GM19372 (cell line): ENCODE measurements around the gene IMMP1L.
"Not testable (repeated sequence)": the region's sequence is repeated elsewhere in the genome, so short reads cannot be mapped to it uniquely, and the experiment has no call there.

Experiments used
- ATAC-seq: cut with Tn5 transposase; IDR thresholded peaks from one replicate; pipeline ENCODE4 v1.9.1; 2021; ENCODE audit warnings: mild to moderate bottlenecking, low read depth, moderate library complexity; ENCODE audit not compliant: unreplicated experiment

IMMP1L gene, protein sequence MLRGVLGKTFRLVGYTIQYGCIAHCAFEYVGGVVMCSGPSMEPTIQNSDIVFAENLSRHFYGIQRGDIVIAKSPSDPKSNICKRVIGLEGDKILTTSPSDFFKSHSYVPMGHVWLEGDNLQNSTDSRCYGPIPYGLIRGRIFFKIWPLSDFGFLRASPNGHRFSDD

DNA sequence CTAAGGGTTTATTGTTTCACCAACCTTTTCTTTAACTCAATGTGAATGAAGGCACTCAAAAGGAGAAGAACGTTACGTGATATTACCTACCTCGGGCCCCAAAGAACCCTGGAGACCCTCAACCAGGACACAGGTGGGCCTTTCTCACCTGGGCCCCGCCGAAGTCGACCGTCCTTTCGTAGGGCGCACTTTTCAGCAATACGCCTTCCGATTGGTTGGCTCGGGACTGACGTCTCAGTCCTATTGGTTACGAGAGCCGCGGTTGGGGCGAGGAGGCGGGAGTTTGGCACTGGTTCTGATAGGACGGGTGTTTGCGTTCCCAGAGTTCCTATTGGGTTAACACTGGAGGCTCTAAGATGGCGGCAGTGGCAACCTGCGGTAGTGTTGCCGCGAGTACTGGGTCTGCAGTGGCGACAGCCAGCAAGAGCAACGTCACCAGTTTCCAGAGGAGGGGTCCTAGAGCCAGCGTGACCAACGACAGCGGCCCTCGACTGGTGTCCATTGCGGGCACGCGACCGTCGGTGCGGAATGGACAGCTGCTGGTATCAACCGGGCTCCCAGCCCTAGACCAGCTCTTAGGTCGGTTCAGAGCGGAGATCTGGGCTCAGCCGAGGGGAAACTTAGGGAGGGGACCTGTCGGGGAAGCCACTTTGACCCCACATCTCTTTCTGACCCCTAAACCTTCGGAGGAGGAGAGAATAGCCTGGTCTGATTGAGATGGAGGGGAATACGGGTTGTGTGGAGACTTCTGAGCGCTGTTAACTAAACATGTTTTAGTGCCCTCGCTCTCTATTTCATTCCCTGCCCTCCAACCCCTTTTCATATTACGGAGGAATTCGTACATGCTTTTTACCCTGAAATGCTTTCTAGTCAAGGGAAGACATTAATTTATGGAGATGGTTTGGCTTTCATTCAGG is at the start of gene IMMP1L, which contains the start of gene ELP4:
TSS of gene IMMP1L (minus strand) at position 194 of the 917 bp plus-strand sequence. CDS start 46,346 bp downstream, outside the sequence.
TSS of gene ELP4 (plus strand) at position 339 of the 917 bp plus-strand sequence. CDS start at position 357, 18 bp downstream.
- peak; percentile 99 for ATAC-seq

DNA sequence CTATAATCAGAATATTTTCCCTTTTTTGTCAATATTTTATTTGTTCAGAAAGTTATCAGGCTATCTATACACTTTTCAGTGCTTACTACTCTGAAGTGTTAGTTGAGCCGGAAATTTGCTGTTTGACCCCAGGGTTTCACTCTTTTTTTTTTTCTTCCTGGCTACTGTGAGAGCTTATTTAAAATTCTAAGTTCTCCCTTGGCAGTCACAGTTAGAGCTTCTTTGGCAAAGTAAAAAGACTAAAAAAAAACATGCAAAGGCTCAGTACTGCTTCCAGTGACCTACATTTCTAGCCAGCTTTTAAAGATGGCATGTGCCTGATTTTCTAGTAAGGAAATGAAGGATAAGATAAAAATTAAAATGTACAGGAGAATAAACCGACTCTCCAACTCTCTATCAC is 48.6 kb upstream of the IMMP1L start:
- ATAC-seq = no peak

DNA sequence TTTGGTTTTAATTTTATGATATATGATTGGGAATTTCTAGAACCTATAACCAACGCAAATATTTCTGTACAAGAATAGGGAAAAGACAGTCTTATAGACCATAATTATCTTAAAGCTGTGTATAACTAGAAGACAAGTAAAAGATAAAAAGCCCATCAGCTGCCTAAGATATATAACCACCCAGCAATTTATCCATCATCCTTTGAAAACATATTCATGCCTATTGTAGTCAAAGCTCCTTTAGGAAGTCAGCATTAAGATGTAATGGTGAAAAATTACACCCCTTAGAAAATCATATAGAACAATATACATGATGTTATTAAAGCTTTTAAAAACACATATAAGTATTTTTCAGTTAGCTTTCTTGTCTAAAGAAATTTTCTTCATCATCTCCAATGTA is 46.5 kb upstream of the IMMP1L start:
- no peak for ATAC-seq

DNA sequence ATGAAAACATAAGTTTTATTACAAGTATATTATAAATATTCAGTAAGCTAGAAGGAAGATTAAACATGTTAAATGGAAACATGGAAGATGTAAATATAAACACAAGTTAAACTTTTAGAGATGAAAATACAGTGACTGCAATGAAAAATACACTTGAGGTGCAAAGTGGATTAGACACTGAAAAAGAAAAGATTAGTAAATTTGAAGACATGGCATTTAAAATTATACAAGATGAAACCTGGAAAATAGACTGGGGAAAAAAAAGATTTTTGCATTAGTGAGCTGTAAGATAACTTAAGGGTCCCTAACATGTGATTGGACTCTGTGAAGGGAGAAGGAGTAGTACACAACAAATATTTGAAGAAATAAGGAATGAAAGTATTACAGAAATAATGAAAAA is 33.4 kb upstream of the IMMP1L start:
- ATAC-seq = no peak

DNA sequence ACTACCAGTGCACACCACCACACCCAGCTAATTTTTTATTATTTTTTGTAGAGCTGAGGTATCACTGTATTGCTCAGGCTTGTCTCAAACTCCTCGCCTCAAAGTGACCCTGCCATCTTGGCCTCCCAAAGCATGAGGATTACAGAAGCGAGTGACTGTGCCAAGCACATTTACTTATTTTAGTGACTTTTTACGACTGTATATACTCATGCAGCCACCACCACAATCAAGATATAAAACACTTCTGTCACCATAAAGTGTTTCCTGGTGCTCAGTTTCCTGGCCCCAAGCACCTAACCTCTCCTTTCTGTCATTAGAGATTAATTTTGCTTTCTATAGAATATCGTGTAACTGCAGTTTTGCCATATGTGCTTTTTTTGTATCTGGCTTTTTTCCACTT is 26.1 kb upstream of the IMMP1L start:
- ATAC-seq = no peak

DNA sequence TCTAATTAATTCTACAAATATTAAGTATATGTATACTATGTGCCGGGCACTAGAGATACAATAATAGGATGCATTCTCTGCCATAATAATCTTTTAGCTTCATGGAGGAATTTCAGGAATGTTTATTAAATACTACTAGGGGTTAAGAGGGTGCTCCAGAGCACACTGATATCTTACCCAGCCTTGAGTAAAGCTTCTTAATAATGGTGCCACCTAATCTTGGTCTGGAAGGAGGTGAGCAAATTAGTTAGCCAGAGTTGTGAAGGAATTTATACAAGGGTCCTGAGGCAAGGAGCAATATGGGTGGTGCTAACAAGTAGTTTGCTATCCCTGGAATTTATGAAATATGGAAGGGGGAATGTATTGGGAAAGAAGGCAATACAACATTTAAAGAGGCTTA is 21.9 kb upstream of the IMMP1L start:
- ATAC-seq = no peak

DNA sequence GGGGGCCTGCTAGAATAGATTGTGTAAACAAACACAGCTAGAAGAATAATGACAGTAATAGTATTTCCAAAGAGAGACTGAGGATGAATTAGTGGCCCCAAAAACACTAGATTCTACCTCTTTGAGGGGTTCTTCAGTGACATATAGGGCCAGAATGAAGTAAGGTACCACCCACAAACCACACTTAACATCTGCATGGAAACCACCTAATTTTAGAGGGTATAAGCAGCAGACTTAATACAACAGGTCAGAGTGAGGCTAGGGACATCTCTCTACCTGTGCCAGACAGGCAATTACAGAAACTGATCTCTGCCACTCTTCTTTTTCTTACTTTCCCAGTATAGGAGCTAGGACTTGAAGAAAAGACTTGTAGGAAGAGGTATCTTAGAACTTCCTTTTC is 20.3 kb upstream of the IMMP1L start:
- ATAC-seq = peak; percentile 90

DNA sequence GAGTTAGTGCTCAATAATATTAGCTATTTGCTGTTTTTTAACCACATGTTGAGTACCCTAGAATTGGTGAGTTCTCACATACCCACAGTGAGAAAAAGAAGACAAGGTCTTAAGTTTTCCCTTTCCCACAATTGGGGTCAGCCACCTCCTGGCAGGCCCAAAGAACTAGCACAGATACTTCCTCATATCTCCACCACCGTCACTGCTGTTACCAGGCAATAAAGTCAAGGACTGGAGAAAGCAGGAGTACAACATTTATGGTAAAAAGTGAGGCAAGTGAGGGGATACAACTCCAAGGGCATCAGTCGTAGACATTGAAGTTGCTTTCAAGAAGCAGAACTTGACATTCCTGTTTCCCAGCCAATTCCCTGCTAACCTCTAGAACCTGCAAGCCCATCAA is 19.8 kb upstream of the IMMP1L start:
- ATAC-seq = no peak

DNA sequence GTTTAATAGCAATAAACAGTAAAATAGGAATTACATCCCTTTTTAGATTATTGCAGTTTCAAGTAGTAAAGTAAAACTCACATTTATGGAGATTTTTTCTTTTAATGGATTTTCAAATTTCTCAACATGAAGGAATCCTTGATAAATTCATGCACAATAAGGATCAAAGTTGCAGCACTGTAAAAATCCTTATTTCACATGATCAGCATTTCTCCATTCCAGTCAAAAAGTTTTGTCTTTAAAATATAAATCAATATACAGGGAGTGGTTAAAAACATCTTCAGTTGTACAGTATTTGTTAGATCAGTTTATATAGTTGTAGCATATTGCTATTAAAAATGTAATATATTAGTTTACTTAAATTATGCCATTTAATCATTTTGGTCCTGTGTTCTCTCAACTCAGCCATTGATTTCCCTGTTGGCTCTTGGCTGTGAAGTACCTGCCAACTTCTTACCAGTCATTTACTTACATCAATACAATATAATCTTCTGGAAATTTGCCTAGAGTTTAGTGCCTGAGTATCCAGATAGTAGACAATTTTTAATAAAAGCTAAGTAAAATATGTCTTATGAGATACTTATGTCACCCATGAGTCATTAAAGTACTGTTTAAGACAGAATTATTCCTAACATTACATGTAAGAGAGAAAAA is 12.2 kb upstream of the IMMP1L start:
- ATAC-seq = no peak

DNA sequence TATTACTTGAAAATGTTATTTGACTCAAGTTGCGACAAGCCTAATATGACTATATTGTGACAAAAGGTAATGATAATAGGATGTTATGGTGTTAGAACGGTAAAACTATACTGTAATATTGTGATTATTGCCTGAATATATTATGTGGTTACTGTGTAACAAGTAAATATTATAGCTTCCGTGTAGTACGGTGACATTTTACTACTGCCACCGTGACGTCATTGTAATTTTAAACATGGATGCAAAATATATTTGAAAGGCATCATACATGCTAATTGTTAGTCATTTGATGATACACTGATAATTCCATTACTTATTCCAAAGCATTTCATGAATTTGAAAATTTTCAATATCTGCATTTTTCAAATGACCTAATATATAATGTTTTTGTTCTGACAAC is 2.7 kb upstream of the IMMP1L start:
- no peak for ATAC-seq

DNA sequence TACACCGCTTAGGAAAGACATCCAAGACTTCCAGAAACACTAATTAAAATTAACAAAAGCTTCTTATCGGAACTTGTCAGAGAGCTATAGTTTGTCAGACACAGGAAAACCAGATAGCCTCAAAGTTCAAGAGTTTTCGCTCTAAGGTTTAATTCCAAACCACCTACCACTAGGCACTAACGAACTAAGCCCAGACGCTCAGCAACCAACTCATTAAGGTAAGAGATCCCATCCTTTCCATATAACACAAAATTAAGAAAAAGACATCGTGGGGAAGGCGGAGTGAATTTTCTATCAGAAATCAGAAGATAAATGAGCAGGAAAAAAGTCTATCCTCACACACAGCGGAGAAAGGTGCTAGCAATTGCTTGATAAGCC is 382 bp downstream of the IMMP1L start:
- peak; percentile 8 for ATAC-seq

DNA sequence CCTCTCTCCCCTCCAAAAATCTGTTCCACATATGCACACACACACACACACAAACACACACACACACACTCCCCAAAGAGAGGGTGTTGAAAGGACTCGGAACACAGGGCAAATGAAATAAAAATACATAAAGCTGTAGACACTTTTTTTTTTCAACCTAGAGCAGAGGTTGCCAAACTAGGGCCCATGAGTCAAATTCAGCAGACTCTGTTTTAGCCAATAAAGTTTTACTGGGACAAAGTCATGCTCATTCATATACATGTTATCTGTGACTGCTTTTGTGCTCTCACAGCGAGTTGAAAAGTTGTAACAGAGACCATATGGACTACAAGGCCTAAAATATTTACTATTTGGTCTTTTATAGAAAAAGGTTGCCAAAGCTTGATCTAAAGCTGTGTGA is 8.9 kb downstream of the IMMP1L start:
- ATAC-seq = no peak

DNA sequence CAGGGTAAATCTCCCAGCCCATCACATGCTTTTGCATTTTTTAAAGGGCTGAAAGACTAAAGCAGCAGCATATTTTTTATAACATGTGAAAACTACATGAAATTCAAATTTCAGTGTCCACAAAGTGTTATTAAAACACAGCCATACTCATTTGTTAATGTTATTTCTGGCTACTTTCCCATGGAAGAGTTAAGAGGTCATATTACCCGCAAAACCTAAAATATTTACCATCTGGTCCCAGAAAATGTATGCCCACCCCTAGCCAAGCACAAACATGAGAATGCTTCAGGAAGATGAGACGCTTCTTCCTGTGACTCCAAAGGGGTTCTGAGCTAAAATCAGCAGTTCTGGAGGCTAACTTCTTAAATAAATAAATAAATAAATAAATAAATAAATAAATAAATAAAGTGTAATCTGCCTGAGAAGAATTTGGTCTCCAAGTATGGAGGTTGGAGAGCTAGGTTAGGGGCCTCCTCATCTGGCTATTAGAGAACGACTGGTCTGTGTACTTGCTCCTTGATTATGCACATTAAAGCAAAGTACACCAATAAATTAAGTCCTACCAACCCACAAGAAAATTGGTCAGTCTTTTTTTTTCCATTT is 9.7 kb downstream of the IMMP1L start:
- ATAC-seq = no peak

DNA sequence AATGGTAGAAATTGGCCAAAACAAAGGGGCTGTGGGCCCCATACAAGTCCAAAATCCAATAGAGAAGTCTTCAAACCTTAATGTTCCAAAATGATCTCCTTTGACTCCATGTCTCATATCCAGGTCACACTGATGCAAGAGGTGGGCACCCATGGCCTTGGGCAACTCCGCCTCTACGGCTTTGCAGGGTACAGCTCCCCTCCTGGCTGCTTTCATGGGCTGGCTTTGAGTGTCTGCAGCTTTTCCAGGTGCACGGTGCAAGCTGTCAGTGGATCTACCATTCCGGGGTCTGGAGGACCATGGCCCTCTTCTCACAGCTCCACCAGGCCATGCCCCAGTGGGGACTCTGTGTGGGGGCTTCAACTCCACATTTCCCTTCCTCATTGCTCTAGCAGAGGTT is 15.7 kb downstream of the IMMP1L start:
- not testable (repeated sequence) for ATAC-seq

DNA sequence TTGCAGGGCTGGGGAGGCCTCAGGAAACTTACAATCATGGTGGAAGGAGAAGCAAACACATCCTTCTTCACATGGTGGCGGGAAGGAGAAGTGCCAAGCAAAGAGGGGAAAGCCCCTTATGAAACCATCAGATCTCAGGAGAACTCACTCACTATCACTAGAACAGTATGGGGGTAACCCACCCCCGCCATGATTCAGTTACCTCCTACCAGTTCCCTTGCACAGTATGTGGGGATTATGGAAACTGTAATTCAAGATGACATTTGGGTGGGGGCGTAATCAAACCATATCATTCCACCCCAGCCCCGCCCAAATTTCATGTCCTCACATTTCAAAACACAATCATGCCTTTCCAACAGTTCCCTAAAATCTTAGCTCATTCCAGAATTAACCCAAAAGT is 16.2 kb downstream of the IMMP1L start:
- ATAC-seq = no peak

DNA sequence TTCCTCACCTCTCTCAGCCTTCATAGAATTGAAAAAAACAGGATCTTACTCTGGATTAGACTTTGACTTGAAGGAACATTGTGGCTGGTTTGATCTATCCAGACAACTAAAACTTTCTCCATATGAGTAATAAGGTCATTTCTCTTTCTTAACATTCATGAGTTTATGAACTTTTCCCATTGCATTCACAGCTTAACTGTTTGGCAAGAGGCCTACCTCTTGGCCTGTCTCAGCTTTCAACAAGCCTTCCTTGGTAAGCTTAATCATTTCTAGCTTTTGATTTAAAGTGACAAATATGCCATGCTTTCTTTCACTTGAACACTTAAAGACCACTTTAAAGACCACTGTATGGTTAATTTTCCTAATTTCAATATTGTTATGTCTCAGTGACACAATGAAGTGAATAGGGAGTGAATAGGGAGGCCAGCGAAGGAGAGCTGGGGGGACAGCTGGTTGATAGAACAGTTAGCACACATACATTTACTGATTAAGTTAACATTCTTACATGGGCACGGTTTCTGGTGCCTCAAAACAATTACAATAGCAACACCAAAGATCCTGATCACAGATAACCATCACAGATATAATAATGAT is 17.0 kb downstream of the IMMP1L start:
- no peak for ATAC-seq

DNA sequence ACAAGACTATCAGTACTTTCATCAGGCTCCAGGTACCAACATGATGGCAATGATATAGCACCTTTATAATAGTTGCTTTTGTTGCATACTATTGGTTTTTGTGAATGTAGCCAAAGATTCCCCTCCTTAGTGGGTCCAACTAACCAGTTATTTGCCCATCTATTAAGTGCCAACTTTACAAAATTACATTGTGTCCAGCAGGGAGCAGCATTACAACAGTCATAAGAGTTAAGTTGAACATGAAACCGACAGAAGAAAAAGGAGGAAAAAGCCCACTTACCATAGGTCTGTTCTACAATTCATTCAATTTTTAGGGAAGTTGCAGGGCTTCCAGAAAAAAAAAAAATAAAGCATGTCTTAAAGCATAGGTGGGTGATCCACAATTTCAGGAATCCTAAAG is 21.6 kb downstream of the IMMP1L start:
- ATAC-seq = no peak

DNA sequence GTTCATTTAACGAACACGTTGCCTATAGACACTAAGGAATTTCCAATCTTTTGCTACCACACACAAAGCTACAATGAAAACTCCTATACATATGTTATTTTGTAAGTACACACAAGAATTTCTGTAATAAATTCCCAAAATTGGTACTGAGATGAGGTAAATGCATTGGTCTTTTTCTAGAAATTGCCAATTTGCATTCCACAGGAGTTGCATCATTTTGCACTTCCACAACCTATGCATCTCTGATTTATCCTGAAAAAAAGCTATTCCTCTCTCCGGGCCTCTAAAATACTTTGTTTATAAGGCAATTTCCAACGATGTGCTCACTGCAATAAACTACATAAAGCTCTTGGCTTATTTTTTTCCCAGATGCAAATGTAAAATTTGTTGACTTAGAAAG is 24.9 kb downstream of the IMMP1L start:
- ATAC-seq = no peak

DNA sequence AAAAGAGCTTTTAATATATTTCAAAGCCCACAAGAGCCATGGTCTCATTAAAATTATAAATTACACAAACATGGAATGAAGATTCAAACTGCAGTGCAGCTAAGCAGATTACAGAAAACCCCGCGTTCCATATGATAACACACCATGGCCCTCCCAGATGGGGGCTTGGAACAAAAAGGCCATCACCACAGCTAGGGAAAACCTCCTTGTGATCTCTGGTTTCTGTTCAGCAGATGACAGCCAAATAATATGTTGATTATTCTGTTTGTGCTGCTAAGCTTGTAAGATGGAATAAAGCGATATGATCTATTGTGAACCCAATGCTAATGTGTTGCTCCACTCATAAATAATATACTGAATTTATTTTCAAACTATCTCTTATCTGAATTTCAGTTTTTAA is 28.5 kb downstream of the IMMP1L start:
- no peak for ATAC-seq

DNA sequence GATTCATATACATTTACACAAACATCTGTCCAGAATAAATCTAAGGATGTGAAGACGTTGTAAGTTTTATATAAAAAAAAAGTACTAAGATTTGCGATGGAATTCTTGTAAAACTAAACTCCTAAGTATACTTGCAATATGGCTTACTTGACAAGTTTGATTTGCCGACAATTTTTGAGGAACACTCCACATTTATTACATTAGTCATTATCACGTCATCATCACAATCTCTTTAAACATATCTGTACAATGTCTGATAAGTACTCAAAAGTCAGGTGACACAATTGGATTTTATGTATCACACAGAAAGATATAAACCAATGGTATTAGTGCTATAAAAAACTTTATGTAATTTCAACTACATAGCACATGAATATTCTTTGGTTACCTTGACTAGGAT is 30.4 kb downstream of the IMMP1L start:
- no peak for ATAC-seq

DNA sequence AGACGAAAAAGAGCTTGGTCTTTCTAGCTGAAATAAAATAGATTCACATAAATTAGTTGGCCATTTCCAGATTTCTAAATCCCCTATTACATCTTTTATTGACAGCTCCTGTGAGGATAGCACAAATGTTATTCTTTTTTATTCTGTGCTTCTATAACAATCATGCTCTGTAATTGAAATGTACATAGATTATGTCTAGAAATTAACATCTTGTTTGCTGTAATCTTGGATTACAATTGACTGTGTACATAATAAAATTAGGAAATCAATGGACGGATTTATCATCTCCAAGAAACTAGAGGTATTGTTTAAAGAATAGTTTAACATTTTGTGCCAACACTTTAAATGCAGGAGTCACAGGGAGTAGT is 31.2 kb downstream of the IMMP1L start:
- ATAC-seq = no peak
